Left ventricle myocardium inferior (tissue), 1 donor: ENCODE measurements around the gene STX10. TPM values are rescaled to one million over a fixed set of nuclear protein-coding genes. Genes with fewer than 3 reads are reported as not detected.

Experiments used
- DNase-seq: peaks from one replicate; pipeline ENCODE4 v3.0.0-alpha.2; 2020
- H3K27ac ChIP-seq: fragments of 200-600 bp; replicated peaks from 2 replicates; pipeline ENCODE4 v1.8.0; 2021
- H3K27me3 ChIP-seq: fragments of 200-600 bp; 2 replicates; pipeline ENCODE4 v1.8.0; 2021; ENCODE audit warnings: low read depth
- H3K36me3 ChIP-seq: fragments of 200-600 bp; 2 replicates; pipeline ENCODE4 v1.8.0; 2021
- H3K4me1 ChIP-seq: fragments of 200-600 bp; 2 replicates; pipeline ENCODE4 v1.8.0; 2021
- H3K4me3 ChIP-seq: fragments of 200-600 bp; 2 replicates; pipeline ENCODE4 v1.8.0; 2021; ENCODE audit warnings: mild to moderate bottlenecking, moderate library complexity
- H3K9me3 ChIP-seq: fragments of 200-600 bp; replicated peaks from 2 replicates; pipeline ENCODE4 v1.8.0; 2021
- CTCF ChIP-seq: fragments of 200-600 bp; IDR thresholded peaks from 2 replicates; pipeline ENCODE4 v1.8.0; 2021; ENCODE audit warnings: antibody characterized with exemption, mild to moderate bottlenecking, borderline replicate concordance
- intact Hi-C: fragments of 100-400 bp; cut with micrococcal nuclease; formaldehyde crosslinking; loops from one replicate; pipeline ENCODE4 v1.11.0; 2022
- total RNA-seq: library from RNA; stranded (reverse); fragmentation: NEBNext Ultra II Directional; extraction: Animal tissue kit (Norgen Biotek cat#: 25700); gene quantifications from one replicate; pipeline ENCODE4 v1.2.1, GENCODE V29; 2021
- donor health status: DM: no; HTN: yes; CAD: no; lungs with severe emphysema.

STX10 gene
- total RNA-seq, 1 donor from 2014 or later = 39.2 TPM

GRCh38 chr19:13120031-13120430 is 30.1 kb downstream of the STX10 start:
- Histone ChIP-seq H3K4me3 (peak overlapping the region; percentile 87), H3K36me3 (no peaks in the 10 kb centered on the region), H3K27ac (no peak overlapping the region), H3K4me1 (peaks cover 57% of the 10 kb centered on the region), H3K27me3 (no peaks in the 10 kb centered on the region), H3K9me3 (no peaks in the 10 kb centered on the region)
- TF ChIP-seq CTCF = no peak
- no peak for DNase-seq
- intact Hi-C loops = no loop called here

GRCh38 chr19:13119627-13120026 is 30.5 kb downstream of the STX10 start:
- intact Hi-C loops = no loop called here
- H3K36me3 ChIP-seq = no peaks in the 10 kb centered on the region
- peaks cover 58% of the 10 kb centered on the region for H3K4me1 ChIP-seq
- no peaks in the 10 kb centered on the region for H3K27me3 ChIP-seq
- H3K9me3 ChIP-seq = no peaks in the 10 kb centered on the region
- DNase-seq = no peak
- no peak for TF ChIP-seq CTCF
- peak overlapping the region; percentile 87 for H3K4me3 ChIP-seq
- no peak overlapping the region for H3K27ac ChIP-seq

GRCh38 chr19:13118424-13119193 is 31.6 kb downstream of the STX10 start:
- H3K27me3 ChIP-seq = no peaks in the 10 kb centered on the region
- H3K4me1 ChIP-seq = peaks cover 58% of the 10 kb centered on the region
- intact Hi-C loops = no loop called here
- TF ChIP-seq CTCF = no peak
- H3K4me3 ChIP-seq = peak overlapping the region; percentile 87
- no peaks in the 10 kb centered on the region for H3K9me3 ChIP-seq
- DNase-seq = peak; percentile 43
- peaks cover 5% of the 10 kb centered on the region for H3K36me3 ChIP-seq
- H3K27ac ChIP-seq = peak overlapping the region; percentile 69

- peak; percentile 91 for DNase-seq
- H3K27ac ChIP-seq = peak within 1 kb of the TSS; percentile 81
- peaks cover 58% of the 10 kb centered on the region for H3K4me1 ChIP-seq
- H3K36me3 ChIP-seq = peaks cover 12% of the 10 kb centered on the region
- peak within 1 kb of the TSS; percentile 87 for H3K4me3 ChIP-seq
- H3K27me3 ChIP-seq = no peaks in the 10 kb centered on the region
- H3K9me3 ChIP-seq = no peaks in the 10 kb centered on the region
- intact Hi-C loops = no loop called here
- no peak for TF ChIP-seq CTCF
These were observed 32.3 kb downstream of the STX10 start, which contains the start of gene NACC1 for GRCh38 chr19:13117772-13118423. Gene NACC1, plus strand, starts transcription at chr19:13118264. Its CDS starts 16,944 bp downstream, at chr19:13135208.

- Histone ChIP-seq H3K9me3 (no peaks in the 10 kb centered on the region), H3K36me3 (peaks cover 18% of the 10 kb centered on the region), H3K4me3 (peak overlapping the region; percentile 87), H3K27me3 (no peaks in the 10 kb centered on the region), H3K4me1 (peaks cover 58% of the 10 kb centered on the region), H3K27ac (peak overlapping the region; percentile 81)
- TF ChIP-seq CTCF = no peak
- intact Hi-C loops = no loop called here
- no peak for DNase-seq
These were observed 32.9 kb downstream of the STX10 start for GRCh38 chr19:13117176-13117771.
